ENCODE measurements around the gene CMKLR1. TPM values are rescaled to one million over a fixed set of nuclear protein-coding genes. Genes with fewer than 3 reads are reported as not detected.

Gene CMKLR1
- total RNA-seq, 4 donors from 2014 or later = 9.7 to 25.4 (median 13.0) TPM

DNA sequence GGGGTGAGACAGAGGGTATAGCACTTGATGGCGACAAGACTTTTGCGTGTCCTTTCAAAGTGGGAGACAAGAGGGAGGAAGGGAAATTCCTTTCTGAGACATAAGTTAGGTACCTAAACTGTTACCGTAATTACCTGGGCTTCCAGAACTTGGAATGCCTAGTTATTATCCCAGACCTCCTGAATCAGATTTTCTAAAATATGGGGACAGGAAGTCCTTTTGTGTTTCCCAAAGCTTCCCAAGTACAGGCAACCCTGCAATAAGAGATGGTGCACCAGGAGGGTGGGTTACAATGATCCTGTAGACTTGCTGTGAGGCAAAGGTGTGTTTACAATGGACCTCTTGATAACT lies 83.9 kb downstream of the CMKLR1 start:
- ATAC-seq = no peak
- WGBS, 2 donors (ENCODE audit: low coverage in 1 of 2) = 68% methylated on average over 3 of the region's 3 CpGs; no CpG with 5 or more reads in 1 of the 2 donors
- H3K4me1 ChIP-seq = peaks cover 0 to 7% (median 0%) of the 10 kb centered on the region in 3 donors

DNA sequence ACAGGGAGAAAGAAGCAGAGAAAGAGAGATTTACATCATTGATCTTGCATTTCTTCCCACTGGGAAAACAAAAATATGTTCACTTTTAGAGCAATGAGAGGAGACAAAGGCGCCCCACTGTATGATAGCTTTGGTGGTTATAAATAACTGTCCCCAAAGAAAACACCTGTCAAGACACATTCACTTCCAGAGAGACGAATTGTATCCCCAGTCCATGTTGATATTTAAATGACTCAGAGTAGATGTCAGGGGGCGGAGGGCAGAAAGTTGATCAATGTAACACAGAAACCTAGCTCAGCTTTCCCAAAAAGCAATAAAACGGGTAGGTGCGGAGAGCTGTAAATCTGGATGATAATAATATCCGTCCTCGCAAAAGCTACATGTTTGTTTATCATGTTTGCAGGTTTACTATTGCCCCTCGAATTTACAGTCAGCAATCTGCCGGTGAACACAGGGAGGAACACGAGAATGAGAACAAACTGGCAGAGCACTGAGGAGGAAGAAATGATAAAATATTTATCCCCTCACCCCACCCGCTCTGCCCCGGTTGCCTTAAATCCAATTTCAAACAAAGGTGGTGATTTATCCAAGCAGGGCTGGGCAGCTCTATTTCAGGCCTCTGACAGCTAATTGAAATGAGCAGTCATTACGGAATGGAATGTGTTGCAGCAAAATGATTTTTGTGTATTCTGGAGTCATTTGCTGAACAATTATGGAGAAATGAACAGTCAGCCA lies 84.4 kb downstream of the CMKLR1 start:
- H3K36me3 ChIP-seq = no peaks in the 10 kb centered on the region
- H3K27me3 ChIP-seq = peaks cover 34% of the 10 kb centered on the region
- H3K4me1 ChIP-seq = peaks cover 0 to 7% (median 0%) of the 10 kb centered on the region in 3 donors
- no peak overlapping the region for H3K4me3 ChIP-seq
- WGBS, 2 donors (ENCODE audit: low coverage in 1 of 2) = 23 to 35% methylated on average over 13 of the region's 13 CpGs
- no peak for ATAC-seq
- no peak overlapping the region for H3K27ac ChIP-seq
- TF ChIP-seq, protein P1, sequence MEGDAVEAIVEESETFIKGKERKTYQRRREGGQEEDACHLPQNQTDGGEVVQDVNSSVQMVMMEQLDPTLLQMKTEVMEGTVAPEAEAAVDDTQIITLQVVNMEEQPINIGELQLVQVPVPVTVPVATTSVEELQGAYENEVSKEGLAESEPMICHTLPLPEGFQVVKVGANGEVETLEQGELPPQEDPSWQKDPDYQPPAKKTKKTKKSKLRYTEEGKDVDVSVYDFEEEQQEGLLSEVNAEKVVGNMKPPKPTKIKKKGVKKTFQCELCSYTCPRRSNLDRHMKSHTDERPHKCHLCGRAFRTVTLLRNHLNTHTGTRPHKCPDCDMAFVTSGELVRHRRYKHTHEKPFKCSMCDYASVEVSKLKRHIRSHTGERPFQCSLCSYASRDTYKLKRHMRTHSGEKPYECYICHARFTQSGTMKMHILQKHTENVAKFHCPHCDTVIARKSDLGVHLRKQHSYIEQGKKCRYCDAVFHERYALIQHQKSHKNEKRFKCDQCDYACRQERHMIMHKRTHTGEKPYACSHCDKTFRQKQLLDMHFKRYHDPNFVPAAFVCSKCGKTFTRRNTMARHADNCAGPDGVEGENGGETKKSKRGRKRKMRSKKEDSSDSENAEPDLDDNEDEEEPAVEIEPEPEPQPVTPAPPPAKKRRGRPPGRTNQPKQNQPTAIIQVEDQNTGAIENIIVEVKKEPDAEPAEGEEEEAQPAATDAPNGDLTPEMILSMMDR (IDR thresholded peaks at IDR 0.05) = no peak
- no peak for TF ChIP-seq EP300 (IDR thresholded peaks at IDR 0.05)
- no peak for TF ChIP-seq POLR2A (IDR thresholded peaks at IDR 0.05)
- no peak for TF ChIP-seq POLR2AphosphoS5 (IDR thresholded peaks at IDR 0.05)
- peaks cover 0 to 7% (median 0%) of the 10 kb centered on the region in 3 donors for H3K9me3 ChIP-seq

More for the DNA sequence above, 83.9 kb downstream of the CMKLR1 start:
- Histone ChIP-seq H3K9me3 (peaks cover 0 to 13% (median 0%) of the 10 kb centered on the region in 3 donors), H3K4me3 (no peak overlapping the region), H3K27ac (no peak overlapping the region), H3K36me3 (no peaks in the 10 kb centered on the region), H3K27me3 (peaks cover 34% of the 10 kb centered on the region)
- no peak for TF ChIP-seq POLR2AphosphoS5 (IDR thresholded peaks at IDR 0.05)
- TF ChIP-seq, protein P1 (IDR thresholded peaks at IDR 0.05) = no peak
- TF ChIP-seq POLR2A (IDR thresholded peaks at IDR 0.05) = no peak
- TF ChIP-seq EP300 (IDR thresholded peaks at IDR 0.05) = no peak

DNA sequence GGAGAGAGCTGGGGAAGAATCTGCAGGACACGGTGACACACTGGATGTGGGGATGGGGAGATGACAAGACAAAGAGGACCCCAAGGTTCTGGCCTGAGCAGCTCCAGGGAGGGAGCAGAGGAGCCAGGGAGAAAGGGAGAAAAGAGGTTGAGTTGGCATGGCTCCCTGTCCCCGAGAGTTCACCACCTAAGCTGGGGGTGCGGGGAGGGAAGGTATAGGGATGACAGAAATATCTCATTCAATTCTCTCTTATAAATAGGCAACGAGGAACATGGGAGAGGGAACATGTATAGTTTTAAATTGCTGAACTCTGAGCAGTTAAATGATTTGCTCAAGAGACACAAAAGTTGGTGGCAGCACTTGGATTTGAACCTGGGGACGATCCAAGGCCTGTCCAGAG lies 85.1 kb downstream of the CMKLR1 start:
- peaks cover 0 to 5% of the 10 kb centered on the region in 2 donors for H3K36me3 ChIP-seq
- H3K4me1 ChIP-seq = peaks cover 0 to 7% (median 0%) of the 10 kb centered on the region in 3 donors
- WGBS, 2 donors (ENCODE audit: low coverage in 1 of 2) = 38 to 50% methylated on average over 5 of the region's 5 CpGs
- no peak overlapping the region for H3K4me3 ChIP-seq
- TF ChIP-seq EP300 (IDR thresholded peaks at IDR 0.05) (no peak), POLR2A (IDR thresholded peaks at IDR 0.05) (no peak), POLR2AphosphoS5 (IDR thresholded peaks at IDR 0.05) (no peak)
- TF ChIP-seq, protein P1 (IDR thresholded peaks at IDR 0.05) = no peak
- H3K27me3 ChIP-seq = peaks cover 32% of the 10 kb centered on the region
- H3K27ac ChIP-seq = no peak overlapping the region
- H3K9me3 ChIP-seq = peaks cover 0 to 2% (median 0%) of the 10 kb centered on the region in 3 donors
- no peak for ATAC-seq

DNA sequence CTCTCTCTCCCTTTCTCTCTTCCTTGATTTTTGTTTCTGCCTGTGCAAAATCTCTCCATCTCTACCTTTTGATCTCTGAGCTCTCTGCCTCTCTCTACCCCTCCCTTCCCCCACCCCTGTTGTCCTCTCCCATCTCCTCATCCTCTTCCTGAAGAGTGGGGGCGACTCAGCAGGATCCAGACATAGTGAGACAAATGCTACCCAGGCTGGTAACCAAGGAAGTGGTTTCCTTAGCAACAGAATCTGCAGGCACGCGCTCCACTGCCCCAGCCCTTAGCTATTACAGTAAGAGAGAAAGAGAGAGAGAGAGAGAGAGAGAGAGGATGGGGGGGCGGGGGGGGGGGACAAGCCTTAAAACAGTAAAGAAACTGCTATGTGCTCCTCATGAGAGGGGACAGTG lies 85.6 kb downstream of the CMKLR1 start:
- peaks cover 0 to 10% of the 10 kb centered on the region in 2 donors for H3K36me3 ChIP-seq
- WGBS, 2 donors (ENCODE audit: low coverage in 1 of 2) = 0 to 6% methylated on average over 2 of the region's 4 CpGs

More for the DNA sequence above, 85.6 kb downstream of the CMKLR1 start:
- ATAC-seq = no peak
- peaks cover 27% of the 10 kb centered on the region for H3K27me3 ChIP-seq
- H3K4me3 ChIP-seq = no peak overlapping the region
- H3K9me3 ChIP-seq = no peaks in the 10 kb centered on the region
- no peak for TF ChIP-seq POLR2A (IDR thresholded peaks at IDR 0.05)
- TF ChIP-seq, protein P1 (IDR thresholded peaks at IDR 0.05) = no peak
- no peak for TF ChIP-seq POLR2AphosphoS5 (IDR thresholded peaks at IDR 0.05)
- no peak for TF ChIP-seq EP300 (IDR thresholded peaks at IDR 0.05)
- H3K27ac ChIP-seq = no peak overlapping the region
- H3K4me1 ChIP-seq = peaks cover 0 to 7% (median 0%) of the 10 kb centered on the region in 3 donors

Data from gastroesophageal sphincter (tissue), 4 donors.